DLD1 (cell line): ENCODE measurements around the gene MRPL10.

Experiments
- in situ Hi-C: cut with HindIII; loops from 2 replicates; pipeline ENCODE4 v1.10.0; 2017; ENCODE audit warnings: low sequenced_read_pairs

Gene MRPL10

DNA sequence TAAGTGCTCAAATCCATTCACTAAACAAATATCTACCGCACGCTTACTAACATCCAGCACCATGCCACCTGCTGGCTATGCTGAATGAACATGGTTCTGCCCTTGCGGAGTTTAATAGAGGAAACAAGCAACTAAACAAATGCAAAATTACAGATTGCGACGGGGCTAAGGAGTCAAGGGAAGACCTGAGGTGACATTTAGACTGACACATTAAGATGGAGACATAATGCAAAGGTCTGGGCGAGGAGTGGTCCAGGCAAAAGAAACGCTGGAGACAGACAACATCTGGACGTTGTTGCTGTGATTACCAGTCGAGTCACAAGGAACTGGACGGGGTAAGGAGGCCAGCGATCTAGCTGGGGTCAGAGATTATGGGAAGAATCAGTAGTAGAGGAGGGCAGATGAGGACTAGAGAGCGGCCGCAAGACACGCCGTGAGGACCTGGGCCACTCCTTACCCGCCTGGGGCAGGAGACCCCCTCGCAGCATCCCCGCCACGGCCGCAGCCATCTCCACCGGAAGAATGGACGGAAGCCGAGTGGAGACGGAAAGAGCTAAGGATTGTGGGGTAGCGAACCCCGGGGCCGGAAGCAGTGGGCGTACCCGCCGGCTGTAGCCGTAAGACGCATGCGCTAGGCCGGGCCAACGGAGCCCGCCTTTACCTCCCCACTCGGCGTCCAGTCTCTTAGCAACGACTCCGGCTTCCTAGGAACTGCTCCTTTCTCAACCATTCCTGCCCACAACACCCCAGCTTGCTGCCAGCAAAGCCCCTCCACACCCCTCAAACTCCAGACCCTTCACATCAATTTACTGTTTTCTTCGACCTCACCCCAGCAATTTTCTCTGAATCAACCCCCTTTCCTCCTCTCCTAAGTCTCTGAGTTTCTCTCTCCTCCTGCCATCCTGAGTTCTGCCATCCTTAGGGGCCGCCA lies at the start of gene MRPL10, which contains the start of gene LRRC46:
Gene MRPL10 (minus strand): TSS at position 539 of the 931 bp plus-strand sequence. CDS start 30 bp downstream, at position 509.
Gene LRRC46 (plus strand): TSS at position 668 of the 931 bp plus-strand sequence. CDS start 320 bp downstream, outside the sequence.
- in situ Hi-C loops, result no loop called here

DNA sequence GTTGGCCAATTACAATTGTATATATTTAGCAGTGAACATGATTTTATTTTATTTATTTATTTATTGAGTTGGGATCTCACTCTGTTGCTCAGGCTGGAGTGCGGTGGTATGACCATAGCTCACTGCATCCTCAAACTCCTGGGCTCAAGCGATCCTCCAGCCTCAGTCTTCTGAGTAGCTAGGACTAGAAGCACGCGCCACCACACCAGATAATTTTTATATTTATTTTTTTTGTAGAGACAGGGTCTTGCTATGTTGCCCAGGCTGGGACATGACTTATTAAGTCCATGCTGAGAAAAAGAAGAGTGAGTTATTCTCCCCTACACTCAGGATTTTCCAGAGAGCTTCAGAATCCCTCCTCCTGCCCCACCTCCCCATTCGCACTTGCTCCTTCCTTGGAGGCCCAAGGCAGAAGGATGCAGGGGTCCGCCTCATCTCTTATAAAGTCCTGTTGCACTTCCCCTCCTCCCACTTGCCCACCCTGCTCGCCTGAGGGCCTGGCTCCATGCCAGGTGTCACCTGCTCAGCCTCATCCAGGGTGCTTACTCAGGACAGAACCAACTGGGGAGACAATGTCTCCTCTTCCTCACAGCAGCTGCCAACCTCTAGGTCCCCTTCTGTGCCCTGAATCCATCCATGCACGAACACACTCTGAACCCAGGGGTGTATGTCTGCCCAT lies 48.6 kb upstream of the MRPL10 start:
- in situ Hi-C loops, result no loop called here

DNA sequence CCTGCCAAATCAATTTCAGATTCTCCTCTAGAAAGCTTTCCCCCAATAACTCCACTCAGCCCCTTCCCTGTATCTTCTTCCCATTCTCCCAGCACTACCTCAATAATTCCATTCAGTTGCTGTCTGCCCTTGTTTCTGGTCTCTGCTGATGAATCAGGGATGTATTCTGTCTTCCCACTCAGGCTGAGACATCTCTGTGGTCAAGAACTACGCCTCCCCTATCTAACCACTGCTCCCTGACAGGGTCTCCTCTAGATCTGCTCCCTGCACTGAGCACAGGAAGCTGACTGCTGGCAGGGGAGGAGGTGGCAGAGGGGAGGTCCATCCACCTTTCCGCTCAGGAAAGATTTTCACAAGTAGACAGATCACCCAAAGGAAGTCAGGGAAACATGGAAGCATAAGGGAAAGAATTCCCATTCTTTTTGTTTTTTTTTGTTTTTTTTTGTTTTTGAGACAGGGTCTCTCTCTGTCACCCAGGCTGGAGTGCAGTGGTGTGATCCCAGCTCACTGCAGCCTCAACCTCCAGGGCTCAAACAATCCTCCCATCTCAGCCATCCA lies 47.8 kb upstream of the MRPL10 start:
- in situ Hi-C loops, result no loop called here

DNA sequence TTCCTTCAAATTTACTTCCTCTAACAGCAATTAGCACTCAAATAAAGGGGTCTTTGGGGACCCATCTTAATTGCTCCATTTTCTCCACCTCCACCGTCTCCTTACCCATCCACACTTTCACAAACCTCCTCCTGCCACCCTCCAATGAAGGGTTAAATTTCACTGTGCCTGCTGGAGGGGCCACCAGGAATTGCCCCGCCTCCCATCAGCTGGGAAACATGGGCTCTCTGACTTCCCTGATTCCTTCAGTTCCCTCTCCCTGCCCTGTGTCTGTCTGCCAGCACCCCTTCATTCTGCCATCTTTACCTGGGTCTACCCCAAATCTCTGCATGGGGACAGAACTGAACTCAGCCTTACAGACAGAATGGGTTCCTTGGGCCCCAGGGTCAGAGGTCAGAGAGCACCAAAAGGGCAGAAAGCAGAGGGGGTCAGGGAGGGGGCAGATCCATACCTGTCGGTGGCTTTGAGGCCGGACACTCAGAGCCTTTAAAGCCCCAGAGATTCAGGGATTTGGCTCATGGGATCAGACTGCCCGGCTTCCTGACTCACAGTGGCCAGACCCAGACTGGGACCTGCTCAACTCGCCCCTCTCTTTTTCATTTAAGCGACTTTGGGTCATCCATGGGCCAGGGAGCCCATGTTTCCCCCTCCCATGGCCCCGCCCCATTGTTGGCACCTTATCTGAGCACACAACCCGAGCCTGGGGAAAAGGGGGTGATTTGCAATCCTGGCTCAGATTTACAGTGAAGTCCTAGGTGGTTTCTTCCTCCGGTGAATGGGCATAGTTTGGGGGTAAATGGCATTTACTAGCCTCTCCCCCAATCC lies 47.1 kb upstream of the MRPL10 start:
- in situ Hi-C loops, result no loop called here

DNA sequence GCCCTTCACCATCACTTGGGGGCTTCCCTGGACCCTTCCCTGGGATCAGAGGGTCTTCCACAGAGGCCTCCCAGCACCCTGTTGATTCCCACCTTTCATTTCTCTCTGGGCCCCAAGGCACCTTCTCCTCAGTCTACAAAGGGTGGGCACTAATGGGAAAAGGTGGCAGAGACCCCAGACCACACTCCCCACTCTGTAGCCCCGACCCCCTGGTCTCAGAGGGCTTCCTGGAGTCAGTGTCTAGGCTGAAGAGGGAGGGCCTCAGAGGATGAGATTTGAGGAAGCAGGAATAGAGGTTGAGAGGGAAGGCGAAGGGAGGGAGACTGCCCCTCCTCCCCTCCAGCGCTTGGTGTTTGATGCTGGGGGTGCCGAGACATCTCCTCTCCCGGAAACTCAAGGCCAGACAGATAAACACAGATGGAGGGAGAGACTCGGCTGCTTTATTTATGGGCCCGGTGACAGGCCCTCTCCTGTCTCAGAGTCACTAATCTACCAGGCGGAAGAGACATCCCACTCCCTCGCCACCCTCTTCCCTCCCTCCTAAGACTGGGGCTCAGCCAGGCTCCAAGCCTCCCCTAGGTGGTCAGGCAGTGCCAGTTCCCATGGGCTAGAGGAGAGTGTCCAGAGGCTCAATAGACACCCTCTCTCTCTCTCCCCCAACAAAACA lies 46.2 kb upstream of the MRPL10 start:
- in situ Hi-C loops, result no loop called here

DNA sequence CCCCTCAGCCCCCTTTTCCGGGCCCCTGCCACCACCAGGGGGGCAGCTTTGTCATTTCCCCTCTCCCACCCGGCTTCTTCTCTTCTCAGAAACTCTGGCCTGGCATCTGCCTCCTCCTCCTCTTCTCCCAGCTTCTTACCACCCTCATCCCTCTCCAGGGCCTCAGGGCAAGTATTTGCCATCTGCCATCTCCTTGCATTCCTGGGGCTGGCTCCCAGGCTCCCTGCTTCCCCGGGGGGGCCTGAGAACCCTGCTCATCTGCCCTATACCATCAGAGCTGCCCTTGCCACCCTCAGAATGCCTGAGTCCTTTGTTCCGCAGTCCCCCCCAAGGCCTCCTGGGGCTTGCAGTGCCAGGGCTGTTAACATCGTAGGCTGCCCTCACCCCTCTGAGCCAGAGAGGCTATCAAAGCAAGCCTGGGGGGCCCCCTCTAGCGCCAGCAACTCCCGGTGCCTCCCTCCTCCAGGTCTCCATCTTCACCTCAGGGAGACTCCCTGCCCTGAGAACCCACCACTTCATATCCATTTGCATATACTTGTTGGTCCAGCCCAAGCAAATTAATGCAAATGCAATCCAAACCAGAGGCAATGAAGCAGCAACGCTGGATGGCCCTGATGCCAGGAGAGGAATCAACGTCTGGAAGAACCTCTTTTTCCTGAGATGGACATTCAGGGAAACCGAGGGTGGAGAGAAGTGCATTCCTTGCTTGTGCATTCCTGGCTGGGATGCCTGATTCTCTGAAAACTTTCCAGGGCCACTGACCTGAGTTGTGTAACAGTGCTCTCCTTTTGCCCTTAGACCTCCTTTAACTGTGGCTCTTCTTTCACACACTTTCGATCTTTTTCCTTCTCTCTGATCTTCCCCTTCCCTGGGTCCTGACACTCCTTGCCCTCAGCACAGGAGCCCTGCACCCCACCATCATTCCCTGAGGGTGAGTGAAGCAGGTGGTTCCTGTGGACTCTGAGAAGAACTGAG lies 44.0 kb upstream of the MRPL10 start:
- in situ Hi-C loops, result no loop called here

DNA sequence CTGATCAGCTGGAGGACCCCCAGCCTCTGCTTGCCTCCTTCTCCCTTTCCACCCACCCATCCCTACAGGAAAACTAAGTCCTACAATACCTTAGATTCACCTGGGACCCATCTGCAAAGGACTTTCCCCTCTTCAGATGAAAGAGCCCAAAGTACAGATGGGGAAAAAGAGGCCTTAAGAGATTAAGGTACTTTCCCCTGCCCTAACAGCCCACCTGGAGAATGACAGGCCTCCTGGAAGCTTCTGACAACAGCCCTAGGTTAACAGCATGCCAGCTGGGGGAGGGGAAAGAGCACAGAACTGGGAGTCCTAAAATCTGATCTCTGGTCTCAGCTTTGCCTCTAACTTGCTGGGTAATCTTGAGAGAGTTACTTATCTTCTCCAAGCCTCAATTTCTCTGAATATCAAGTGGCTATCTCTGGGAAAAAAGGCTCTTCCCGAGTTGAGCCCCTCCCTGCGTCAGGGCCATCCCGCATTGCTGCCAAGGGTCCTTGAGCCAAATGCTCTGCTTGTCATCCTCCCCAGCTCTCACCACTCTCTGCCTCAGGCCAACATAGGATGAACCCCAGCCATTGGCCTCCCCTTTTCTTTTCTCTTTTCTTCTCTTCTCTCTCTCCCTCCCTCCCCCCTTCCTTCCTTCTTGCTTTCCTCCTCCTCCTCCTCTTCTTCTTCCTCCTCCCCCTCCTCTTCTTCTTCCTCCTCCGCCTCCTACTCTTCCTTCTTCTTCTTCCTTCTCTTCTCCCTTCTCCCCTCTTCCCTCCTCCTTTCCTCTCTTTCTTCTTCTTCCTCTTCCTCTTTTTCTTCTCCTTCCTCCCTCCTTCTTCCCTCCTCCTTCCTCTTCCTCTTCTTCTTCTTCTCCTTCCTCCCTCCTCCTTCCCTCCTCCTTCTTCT lies 42.1 kb upstream of the MRPL10 start:
- in situ Hi-C loops, result loop anchor here (25.0 kb wide), 1 partner anchor 89 kb away; the partner anchor contains the start of genes CDK5RAP3 and PRR15L

DNA sequence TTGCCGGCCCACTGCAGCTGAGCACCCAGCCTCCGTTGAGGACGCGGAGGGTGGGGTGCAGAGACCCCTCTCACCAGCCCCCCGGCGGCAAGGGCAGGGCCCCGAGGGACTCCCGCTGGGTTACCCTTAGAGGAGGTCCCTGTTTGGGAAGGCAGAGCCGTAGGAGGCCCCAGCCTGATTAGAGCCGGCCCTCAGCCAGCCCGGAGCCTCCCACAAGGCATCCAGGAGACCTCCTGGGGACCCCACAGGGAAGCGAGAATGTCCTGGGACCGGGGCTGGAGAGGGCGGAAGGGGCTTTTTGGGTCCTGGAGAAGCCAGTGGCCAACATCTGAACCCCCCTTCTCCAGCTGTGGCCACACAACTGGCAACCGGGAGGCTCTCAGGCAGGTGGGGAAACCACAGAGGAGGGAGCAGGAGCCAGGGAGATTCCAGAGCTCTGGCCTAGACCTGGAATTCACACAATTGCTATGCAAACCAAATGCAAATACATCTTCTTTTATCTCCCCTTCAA lies 41.4 kb upstream of the MRPL10 start:
- in situ Hi-C loops, result loop anchor here (25.0 kb wide), 1 partner anchor 90 kb away; the partner anchor contains the start of genes CDK5RAP3 and PRR15L

DNA sequence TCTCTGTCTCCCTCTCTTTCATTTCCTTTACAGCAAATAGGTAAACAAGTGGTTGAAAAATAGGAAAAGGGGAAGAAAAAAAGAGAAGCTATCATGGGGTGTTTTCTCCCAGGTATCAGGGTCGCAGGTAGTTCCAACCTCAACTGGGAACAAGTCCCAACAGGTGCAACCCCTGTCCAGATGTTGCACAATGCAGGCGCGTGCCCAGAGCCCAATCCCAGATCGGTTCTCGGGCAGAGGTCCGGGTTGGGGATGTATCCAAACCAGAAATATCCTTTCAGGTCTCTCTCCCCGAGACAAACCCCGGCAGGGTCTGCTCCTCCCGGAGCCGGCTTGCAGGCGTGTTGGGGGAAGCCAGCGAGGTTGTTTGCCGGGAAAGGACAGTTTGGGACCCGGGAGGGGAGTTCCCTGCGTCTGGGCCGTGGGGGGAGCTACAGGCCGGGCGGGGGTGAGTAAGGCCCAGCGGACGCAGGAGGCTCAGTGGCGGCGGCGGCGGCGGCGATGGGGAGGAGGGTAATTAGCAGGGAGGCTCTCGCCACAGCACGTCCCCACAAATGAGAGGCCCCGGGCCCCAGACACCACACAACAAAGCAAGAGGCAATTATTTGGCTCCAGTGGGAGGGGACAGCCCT lies 40.8 kb upstream of the MRPL10 start:
- in situ Hi-C loops, result loop anchor here (25.0 kb wide), 1 partner anchor 90 kb away; the partner anchor contains the start of genes CDK5RAP3 and PRR15L

DNA sequence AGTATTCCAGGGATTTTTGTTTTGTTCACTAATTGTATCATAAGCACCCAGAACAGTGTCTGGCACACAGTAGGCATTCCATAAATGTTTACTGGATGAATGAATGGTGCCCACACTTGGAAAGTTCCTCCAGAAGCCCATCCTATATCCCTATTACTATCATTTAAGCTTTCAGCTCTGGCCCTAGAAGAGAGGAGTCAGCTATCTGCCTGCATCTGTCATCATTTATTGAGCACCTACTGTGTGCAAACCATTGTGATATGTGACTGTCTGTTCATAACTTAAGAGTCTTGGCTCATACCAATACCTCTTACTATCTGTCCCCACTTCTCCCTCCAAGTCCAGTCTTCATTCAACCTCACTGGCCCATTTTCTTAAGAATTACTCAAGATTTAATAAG lies 39.7 kb upstream of the MRPL10 start:
- in situ Hi-C loops, result loop anchor here (25.0 kb wide), 1 partner anchor 91 kb away; the partner anchor contains the start of genes CDK5RAP3 and PRR15L

DNA sequence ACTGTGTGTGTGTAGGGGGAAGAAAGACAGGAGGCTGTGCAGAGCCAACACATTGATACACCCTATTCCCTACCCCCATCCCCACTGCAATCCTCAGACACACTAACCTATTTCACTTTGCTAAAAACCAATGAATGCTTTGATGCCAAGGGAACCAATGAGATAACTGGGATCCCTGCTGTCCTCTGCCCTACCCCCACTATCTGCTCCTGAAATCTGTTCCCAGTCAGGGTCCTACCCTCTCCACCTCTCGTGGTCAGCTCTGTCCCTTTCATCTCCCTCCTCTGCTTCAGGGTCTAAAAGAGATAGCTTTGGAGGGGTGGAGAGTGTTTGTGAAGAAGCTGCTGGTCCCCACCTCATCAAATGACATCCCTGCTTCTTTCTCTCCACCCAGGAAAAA lies 38.7 kb upstream of the MRPL10 start:
- in situ Hi-C loops, result loop anchor here (25.0 kb wide), 1 partner anchor 92 kb away; the partner anchor contains the start of genes CDK5RAP3 and PRR15L

DNA sequence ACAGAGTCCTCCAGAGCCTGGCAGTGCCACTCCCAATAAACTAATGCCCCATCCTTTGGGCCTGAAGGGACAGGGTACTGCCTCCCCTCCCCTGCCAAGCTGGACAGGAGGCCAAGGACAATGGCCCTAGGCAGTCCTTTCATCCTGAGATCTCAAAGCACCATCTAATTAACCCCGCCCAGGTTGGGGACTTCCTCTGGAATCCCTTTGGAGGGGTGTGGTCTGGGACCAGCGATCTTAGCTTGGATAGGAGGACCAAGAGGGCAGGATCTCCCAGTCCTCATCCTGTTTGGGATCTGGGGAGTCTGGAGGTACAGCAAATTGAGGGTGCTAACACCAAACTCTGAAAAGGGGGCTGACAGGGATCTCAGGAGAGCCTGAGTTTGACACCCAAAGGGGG lies 37.8 kb upstream of the MRPL10 start:
- in situ Hi-C loops, result loop anchor here (25.0 kb wide), 1 partner anchor 93 kb away; the partner anchor contains the start of genes CDK5RAP3 and PRR15L

DNA sequence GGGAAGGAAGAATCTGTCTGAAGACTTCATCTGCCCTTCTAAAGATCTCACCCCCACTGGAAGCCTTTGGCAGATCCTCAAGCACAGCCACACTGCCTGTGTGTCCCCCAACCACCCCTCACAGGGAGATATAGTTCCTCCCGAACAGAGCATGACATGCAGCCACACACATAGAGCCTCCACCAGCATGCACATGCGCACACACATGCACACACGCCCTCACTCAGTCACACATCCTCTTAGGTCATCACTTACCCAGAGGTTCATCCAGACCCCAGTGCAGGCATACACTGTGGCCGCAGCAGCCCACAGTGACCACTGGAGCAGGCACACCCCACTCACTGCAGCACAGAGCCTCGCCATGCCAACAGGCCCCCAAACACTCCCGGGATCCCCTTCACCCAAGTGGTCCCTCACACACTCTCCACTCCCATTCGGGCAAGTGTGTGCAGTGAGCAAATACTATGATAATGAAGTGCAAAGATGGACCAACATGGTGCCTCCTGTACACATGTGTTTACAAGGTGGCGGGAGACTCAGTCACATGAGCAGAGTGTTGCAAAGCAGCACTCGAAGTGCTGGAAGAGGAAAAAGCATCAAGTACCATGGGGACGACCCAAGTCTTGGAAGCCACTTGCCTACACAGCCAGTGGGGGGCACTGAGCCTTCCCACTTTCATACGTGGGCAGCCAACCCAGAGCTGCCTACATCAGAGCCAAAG lies 36.6 kb upstream of the MRPL10 start:
- in situ Hi-C loops, result loop anchor here (25.0 kb wide), 1 partner anchor 94 kb away; the partner anchor contains the start of genes CDK5RAP3 and PRR15L

DNA sequence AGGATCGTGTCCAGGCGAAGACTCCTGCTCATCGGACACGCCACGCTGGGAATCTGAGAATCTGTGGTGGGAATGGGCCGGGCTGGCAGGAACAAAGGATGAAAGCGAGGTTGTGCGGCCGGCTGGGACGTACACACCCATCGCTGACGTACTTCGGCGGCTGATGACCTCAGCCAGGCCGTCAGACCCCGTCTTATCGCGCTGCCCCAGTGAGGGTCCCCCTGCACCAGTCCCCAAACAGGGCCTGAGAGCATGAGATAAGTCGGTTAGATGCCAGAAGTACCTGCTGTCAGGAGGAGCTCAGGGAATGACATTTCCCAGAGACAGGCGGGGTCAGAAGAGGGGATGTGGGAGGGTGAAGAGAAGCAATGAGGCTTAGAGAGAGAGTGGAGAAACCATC lies 35.6 kb upstream of the MRPL10 start:
- in situ Hi-C loops, result loop anchor here (25.0 kb wide), 1 partner anchor 95 kb away; the partner anchor contains the start of genes CDK5RAP3 and PRR15L

DNA sequence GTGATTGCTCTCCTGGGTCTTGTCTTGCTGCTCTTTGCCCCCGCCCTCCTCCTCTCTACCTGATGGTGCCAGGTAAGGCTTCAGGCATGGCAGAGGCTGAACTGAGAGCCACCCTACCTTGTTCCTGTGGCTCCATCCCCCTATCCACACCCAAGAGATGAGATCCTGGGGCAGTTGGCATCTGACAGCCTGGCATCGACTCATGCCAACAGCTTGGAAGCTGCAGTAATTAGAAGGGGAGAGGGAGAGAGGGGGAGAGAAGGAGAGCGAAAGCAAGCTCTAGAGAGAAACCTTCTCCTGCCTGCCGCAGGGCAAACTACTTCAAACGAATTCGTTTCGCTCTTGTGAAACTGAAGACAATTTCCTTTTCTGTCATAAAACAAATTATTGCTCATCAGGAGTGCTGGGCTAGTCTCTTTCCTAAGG lies 33.5 kb upstream of the MRPL10 start:
- in situ Hi-C loops, result loop anchor here (25.0 kb wide), 1 partner anchor 97 kb away; the partner anchor contains the start of genes CDK5RAP3 and PRR15L
